ENCODE results near the gene CHML. TPM values are rescaled to one million over a fixed set of nuclear protein-coding genes. Genes with fewer than 3 reads are reported as not detected.
A peak's percentile ranks its signal among the peaks of the same experiment; 100 is the strongest.

CHML gene
- total and polyA plus RNA-seq, 2 donors (not counting 1 experiment from before 2014, with no cell fraction given) = 9.7 to 34.0 TPM

DNA sequence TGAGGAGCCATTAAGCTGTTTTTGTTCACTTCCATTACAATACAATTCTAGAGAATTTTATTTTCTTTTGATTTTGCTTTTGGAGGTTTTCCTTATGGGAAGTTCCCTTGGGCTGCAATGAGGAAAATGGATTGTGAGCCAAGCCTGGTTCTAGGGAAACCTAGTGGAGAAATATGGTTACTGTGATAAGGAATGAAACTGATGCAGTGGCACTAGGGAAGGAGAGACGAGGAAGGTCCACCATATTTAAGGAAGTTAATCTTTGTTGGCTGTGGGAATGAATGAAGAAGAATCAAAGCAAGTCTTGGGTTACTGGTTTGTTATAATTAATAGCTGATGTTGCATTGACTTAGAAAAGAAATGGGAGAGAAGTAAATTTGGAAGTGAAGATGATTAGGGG, 28.4 kb downstream of the CHML start:
- Histone ChIP-seq H3K27me3 (replicated peaks in 1 of 4; ENCODE audit: control extremely low read depth in 1 of 4, control insufficient read depth in 3 of 4, insufficient read depth in 4 of 4, low read length in 3 of 4) (no peaks in the 10 kb centered on the region), H3K4me3 (ENCODE audit: control extremely low read depth in 1 of 5, extremely low read depth in 1 of 5, insufficient read depth in 1 of 5, low read depth in 2 of 5, low read length in 4 of 5) (no peak overlapping the region), H3K79me2 (ENCODE audit: control insufficient read depth, insufficient read depth, low read length) (peaks cover 15% of the 10 kb centered on the region), H3K9ac (ENCODE audit: low read length) (no peak overlapping the region), H3K9me3 (ENCODE audit: control extremely low read depth in 1 of 3, control insufficient read depth in 2 of 3, insufficient read depth in 1 of 3, low read length in 2 of 3) (no peaks in the 10 kb centered on the region), H4K20me1 (ENCODE audit: control insufficient read depth, insufficient read depth, low read length, poor library complexity, severe bottlenecking) (peaks cover 8% of the 10 kb centered on the region), H3K36me3 (replicated peaks in 1 of 2; ENCODE audit: control extremely low read depth in 1 of 2, control insufficient read depth in 1 of 2, extremely low read depth in 1 of 2, insufficient read depth in 2 of 2, low read length in 1 of 2) (peaks cover 0 to 3% of the 10 kb centered on the region in 2 experiments), H2AFZ (ENCODE audit: insufficient read depth, low read depth, low read length, poor library complexity, severe bottlenecking) (peak overlapping the region; percentile 23), H3K4me2 (replicated peaks; ENCODE audit: low read depth, low read length, poor library complexity, severe bottlenecking) (no peak overlapping the region), H3K27ac (ENCODE audit: low read length in 2 of 2) (peak overlapping the region in 1 of 2 donors; percentile 39), H3K4me1 (ENCODE audit: control insufficient read depth in 2 of 2, insufficient read depth in 2 of 2, low read length in 2 of 2) (peaks cover 6 to 7% of the 10 kb centered on the region in 2 donors)
- ATAC-seq (ENCODE audit: low read depth) (no peak), DNase-seq (no peak)
- no peak for TF ChIP-seq EZH2 (IDR thresholded peaks at IDR 0.05; ENCODE audit: borderline replicate concordance, insufficient read depth, low read depth, low read length, poor library complexity, severe bottlenecking)
- TF ChIP-seq, protein P1, sequence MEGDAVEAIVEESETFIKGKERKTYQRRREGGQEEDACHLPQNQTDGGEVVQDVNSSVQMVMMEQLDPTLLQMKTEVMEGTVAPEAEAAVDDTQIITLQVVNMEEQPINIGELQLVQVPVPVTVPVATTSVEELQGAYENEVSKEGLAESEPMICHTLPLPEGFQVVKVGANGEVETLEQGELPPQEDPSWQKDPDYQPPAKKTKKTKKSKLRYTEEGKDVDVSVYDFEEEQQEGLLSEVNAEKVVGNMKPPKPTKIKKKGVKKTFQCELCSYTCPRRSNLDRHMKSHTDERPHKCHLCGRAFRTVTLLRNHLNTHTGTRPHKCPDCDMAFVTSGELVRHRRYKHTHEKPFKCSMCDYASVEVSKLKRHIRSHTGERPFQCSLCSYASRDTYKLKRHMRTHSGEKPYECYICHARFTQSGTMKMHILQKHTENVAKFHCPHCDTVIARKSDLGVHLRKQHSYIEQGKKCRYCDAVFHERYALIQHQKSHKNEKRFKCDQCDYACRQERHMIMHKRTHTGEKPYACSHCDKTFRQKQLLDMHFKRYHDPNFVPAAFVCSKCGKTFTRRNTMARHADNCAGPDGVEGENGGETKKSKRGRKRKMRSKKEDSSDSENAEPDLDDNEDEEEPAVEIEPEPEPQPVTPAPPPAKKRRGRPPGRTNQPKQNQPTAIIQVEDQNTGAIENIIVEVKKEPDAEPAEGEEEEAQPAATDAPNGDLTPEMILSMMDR (IDR thresholded peaks at IDR 0.05) = no peak
- 86% methylated on average over 1 of the region's 1 CpG for WGBS (ENCODE audit: insufficient coverage)
- H3K4me1 Mint-ChIP-seq = peaks cover 7% of the 10 kb centered on the region
- no peak overlapping the region for H3K27ac Mint-ChIP-seq
- no peak overlapping the region for H3K4me3 Mint-ChIP-seq
- ChIA-PET POLR2A (no interaction called here), CTCF (interaction anchor here (0.6 to 5.9 kb wide), 44 partner anchors 9 to 1712 kb away, joined by 3 to 67 read pairs (median 7); partner anchors contain the start of genes FH and MAP1LC3C)
- no peaks in the 10 kb centered on the region for H3K9me3 Mint-ChIP-seq (ENCODE audit: insufficient read depth)
- no peaks in the 10 kb centered on the region for H3K27me3 Mint-ChIP-seq
- intact Hi-C loops (cut with micrococcal nuclease) = loop anchor here (1.0 to 2.0 kb wide), 7 partner anchors 15 to 406 kb away; no protein-coding TSS in a partner anchor

DNA sequence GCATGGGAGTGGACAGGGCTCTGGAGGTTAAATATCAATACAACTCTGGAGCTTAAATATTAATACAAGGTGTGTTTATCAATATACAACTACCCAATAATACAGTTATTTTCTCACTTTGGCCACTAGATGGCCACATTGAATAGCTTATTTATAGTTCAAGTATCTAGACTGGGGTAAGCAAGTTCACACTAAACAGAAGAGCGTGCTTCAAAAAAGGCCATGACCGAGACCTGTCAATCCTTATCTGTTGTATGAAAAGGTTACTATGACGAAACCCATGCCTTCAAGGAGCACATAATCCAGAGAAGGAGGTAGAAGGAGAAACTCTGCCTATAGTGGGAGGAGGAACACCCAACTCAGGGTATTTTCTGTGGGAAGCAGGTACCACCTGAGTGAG, 29.1 kb downstream of the CHML start:
- TF ChIP-seq EZH2 (IDR thresholded peaks at IDR 0.05; ENCODE audit: borderline replicate concordance, insufficient read depth, low read depth, low read length, poor library complexity, severe bottlenecking) = no peak
- TF ChIP-seq, protein P1 (IDR thresholded peaks at IDR 0.05) = peak; percentile 82
- peaks cover 0 to 3% of the 10 kb centered on the region in 2 experiments for H3K36me3 ChIP-seq (replicated peaks in 1 of 2; ENCODE audit: control extremely low read depth in 1 of 2, control insufficient read depth in 1 of 2, extremely low read depth in 1 of 2, insufficient read depth in 2 of 2, low read length in 1 of 2)
- H3K4me2 ChIP-seq (replicated peaks; ENCODE audit: low read depth, low read length, poor library complexity, severe bottlenecking) = peak overlapping the region; percentile 10
- no peaks in the 10 kb centered on the region for H3K27me3 ChIP-seq (replicated peaks in 1 of 4; ENCODE audit: control extremely low read depth in 1 of 4, control insufficient read depth in 3 of 4, insufficient read depth in 4 of 4, low read length in 3 of 4)
- Mint-ChIP-seq H3K4me1 (peaks cover 8% of the 10 kb centered on the region), H3K27ac (no peak overlapping the region), H3K27me3 (no peaks in the 10 kb centered on the region), H3K4me3 (no peak overlapping the region), H3K9me3 (ENCODE audit: insufficient read depth) (no peaks in the 10 kb centered on the region)
- intact Hi-C loops (cut with micrococcal nuclease) = loop anchor here (1.0 to 2.0 kb wide), 7 partner anchors 14 to 406 kb away; no protein-coding TSS in a partner anchor
- H3K4me1 ChIP-seq (ENCODE audit: control insufficient read depth in 2 of 2, insufficient read depth in 2 of 2, low read length in 2 of 2) = peaks cover 6 to 7% of the 10 kb centered on the region in 2 donors
- no peak overlapping the region for H3K9ac ChIP-seq (ENCODE audit: low read length)
- ATAC-seq (ENCODE audit: low read depth) (peak; percentile 95), DNase-seq (peak; percentile 75)
- ChIA-PET POLR2A (interaction anchor here (0.8 kb wide), 1 partner anchor 14 kb away, joined by 4 read pairs; no protein-coding TSS in a partner anchor), CTCF (interaction anchor here (0.6 to 5.9 kb wide), 62 partner anchors 8 to 1712 kb away, joined by 3 to 67 read pairs (median 6); partner anchors contain the start of genes CEP170, CHML, EXO1 and FH)
- H3K9me3 ChIP-seq (ENCODE audit: control extremely low read depth in 1 of 3, control insufficient read depth in 2 of 3, insufficient read depth in 1 of 3, low read length in 2 of 3) = no peaks in the 10 kb centered on the region
- WGBS (ENCODE audit: insufficient coverage) = no CpG with 5 or more reads among the region's 3 CpGs
- H3K4me3 ChIP-seq (ENCODE audit: control extremely low read depth in 1 of 5, extremely low read depth in 1 of 5, insufficient read depth in 1 of 5, low read depth in 2 of 5, low read length in 4 of 5) = no peak overlapping the region
- peaks cover 15% of the 10 kb centered on the region for H3K79me2 ChIP-seq (ENCODE audit: control insufficient read depth, insufficient read depth, low read length)
- H3K27ac ChIP-seq (ENCODE audit: low read length in 2 of 2) = peak overlapping the region in 1 of 2 donors; percentile 39
- H2AFZ ChIP-seq (ENCODE audit: insufficient read depth, low read depth, low read length, poor library complexity, severe bottlenecking) = peak overlapping the region; percentile 23
- H4K20me1 ChIP-seq (ENCODE audit: control insufficient read depth, insufficient read depth, low read length, poor library complexity, severe bottlenecking) = peaks cover 8% of the 10 kb centered on the region
